CD4-positive, alpha-beta T cell treated with Interleukin-6 at 100 ng/mL for 8 hours (primary cell): ENCODE data around the gene PPP2R5D.
"Not testable (repeated sequence)": the region's sequence is repeated elsewhere in the genome, so short reads cannot be mapped to it uniquely, and the experiment has no call there.

Experiments used
- DNase-seq: peaks from one replicate; pipeline ENCODE4 v3.0.0-alpha.2; 2020; ENCODE audit warnings: mixed read lengths, low spot score

Gene PPP2R5D

DNA sequence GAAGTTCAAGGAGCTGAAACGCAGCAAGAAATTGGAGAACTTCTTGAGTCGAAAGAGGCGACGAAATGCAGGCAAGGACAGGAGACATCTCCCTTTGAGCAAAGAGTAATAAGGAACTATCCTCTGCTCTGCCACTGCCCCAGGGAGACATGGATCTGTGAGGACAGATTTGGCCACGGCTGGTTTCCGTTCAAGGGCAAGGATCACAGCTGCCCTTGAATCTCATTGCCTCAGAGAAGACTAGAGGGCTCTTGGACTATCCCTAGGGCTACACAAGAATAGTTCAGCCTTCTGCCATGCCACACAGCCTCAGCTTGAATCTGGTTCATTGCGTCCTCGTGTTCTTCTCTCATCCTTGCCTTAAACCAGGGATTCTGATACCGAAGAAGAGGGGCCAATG, 44.8 kb downstream of the PPP2R5D start:
- no peak for DNase-seq

GRCh38 chr6:43032326-43032725, 48.0 kb downstream of the PPP2R5D start:
- DNase-seq: no peak

DNA sequence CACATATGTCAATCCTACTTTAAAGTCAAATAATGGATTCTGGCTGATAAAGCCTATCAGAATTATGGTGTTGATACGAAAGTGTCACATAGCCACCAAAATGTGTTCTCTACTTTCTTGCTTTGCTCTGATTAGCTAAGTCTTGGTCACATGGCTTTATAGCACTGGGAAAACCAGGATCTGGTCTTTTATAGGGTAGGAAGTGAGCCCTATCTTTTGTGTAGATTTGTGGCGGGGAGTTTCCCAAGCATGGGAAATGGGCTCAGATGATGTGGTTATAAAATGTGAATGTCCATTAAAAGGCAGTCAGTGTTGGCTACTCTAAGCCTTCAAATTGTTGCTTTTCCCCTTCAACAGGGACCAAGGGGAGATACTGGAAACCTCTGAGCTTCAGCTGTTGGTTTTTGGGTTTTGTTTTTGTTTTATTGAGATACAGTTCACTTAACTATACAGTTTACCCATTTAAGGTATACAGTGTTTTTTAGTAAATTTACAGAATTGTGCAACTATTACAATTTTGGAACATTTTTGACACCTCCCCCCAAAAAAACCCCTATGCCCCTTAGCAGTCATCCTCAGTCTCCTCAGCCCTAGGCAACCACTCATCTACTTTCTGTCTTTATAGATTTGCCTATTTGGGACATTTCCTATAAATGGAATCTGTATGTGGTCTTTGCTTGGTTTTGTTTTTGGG, 49.3 kb downstream of the PPP2R5D start:
- DNase-seq: no peak

DNA sequence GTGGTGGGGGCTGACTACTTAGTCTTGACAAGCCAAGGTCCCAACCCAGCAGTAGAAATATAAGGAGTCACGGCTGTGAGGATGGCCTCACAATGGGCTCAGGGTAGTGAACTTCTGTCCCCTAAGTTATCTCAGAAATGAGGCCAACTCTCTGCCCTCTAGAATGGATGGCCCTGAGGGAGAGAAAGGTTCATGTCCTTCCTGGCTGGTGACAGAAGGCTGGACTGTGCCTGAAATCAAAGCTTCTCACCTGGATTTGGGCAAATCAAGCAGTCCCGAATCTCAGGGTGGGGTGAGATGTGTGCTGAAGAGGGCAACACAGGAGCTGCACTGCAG, 49.8 kb downstream of the PPP2R5D start:
- DNase-seq: no peak

GRCh38 chr6:43035495-43036194, 51.3 kb downstream of the PPP2R5D start:
- no peak for DNase-seq

DNA sequence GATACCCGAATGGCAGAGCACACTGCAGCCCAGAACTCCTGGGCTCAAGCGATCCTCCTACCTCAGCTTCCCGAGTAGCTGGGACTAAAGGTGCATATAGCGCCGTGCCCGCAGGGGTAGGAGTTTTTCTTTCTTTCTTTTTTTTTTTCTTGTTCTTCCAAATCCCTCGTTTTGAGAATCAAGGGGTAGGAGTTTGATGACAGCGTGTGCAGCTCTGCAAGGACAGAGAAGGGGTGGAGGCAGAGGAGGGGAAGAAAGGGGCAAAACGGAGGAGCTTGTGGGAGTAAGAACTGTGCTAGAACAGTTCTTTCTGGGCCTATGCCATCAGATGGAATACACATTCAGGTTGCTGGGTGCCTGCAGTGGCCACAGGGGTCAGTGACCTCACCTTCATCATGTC, 52.3 kb downstream of the PPP2R5D start:
- no peak for DNase-seq

- DNase-seq: no peak
Observed at GRCh38 chr6:43037197-43037596, 52.8 kb downstream of the PPP2R5D start.

- no peak for DNase-seq
Observed at GRCh38 chr6:43037706-43038105, 53.3 kb downstream of the PPP2R5D start.

DNA sequence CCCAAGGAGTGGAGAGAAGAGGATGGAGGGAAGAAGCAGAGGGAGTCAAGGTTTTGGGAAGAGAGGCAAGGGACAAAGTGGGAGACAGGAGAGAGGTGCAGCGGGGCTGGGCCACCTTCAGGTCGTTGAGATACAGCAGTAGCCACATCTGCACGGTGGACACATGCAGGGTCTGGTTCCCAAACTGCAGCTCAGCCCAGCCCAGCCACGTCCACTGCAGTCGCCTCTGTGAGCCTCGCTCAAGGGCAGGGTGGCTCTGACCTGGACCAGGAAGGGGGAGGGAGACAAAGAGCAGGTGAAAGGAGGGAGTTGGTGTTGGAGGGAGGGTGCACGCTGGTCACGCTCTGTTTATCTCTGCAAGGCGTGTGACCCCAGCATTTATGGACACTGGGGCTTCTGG, 54.4 kb downstream of the PPP2R5D start:
- DNase-seq: no peak

DNA sequence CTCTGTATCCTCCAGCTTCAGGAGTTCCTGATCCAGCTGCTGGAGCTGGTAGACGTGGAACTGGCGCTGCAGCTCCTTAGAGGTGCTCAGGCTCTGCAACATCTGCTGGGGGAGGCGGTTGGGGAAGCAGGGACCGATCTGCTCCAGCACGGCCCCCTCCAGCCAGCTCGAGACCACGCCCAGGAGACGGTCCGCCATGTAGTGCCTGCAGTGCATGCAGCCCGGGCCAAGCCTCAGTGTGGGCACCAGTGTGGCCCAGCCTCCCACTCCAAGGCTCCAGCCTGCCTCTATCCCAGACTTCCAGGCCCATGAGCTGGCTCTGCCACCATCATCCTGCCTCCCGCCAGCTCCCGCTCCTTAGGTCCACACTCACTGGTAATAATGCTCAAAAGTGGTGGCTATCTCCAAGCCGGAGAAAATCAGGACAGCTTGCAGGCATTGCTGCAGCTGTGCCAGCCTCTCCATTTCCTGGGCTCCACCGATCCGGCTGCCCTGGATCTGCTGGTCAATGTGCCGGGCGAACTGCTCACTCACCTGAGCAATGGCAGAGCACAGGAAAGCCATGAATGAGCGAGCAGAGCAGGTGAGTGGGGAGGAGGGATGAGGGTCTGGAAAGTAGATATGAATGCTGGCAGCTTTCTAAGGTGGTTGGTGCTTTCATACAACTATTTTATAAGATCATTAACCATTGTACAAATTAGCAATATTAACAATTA, 56.3 kb downstream of the PPP2R5D start:
- no peak for DNase-seq

DNA sequence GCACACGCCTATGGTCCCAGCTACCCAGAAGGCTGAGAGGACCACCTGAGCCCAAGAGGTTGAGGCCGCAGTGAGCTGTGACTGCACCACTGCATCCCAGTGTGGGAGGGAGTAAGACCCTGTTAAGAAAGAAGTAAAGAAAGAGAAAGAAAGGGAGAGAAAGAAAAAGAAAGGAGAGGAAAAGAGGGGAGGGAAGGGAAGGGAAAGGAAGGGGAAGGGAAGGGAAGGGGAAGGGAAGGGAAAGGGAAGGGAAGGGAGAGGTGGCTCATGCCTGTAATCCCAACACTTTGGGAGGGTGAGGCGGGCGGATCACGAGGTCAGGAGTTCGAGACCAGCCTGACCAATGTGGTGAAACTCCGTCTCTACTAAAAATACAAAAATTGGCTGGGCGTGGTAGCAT, 57.1 kb downstream of the PPP2R5D start:
- not testable (repeated sequence) for DNase-seq

DNA sequence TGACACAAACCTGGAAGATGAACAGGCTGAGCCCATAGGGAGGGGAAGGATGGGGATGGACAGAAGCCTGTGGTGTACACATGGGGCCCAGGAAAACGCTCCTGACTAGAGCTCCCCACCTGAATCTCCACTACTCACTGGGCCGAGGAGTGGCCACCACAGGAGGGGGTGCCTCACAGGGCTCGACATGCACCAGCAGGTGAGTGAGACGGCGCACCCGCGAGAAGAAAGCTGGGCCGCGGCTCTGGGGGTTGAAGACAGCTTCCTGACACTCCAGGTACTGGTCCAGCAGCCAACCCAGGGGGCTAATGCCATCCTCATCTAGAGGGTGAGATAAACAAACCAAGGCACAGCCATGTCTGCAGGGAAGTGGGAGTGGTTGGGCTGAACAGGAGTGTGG, 58.9 kb downstream of the PPP2R5D start:
- no peak for DNase-seq

GRCh38 chr6:43045371-43045930, 61.1 kb downstream of the PPP2R5D start:
- DNase-seq: no peak

DNA sequence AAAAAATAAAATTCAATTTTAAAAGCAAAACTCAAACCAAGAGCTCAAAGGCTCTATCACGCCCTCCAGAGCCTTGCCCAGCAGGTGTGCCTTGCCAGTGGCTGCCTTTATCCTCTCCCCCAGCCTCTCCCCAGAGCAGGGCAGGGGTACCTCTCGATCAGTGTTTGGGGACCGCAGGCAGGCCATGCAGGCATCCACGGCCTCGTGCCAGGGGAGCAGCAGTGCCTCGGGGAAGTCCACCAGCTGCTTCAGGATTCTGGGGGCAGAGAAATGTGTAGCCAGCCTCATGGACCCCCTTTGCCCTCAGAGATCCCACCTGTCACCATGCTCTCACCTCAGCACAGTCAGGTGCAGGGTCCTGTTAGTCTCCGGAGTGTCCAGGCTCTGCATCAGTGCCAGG, 63.6 kb downstream of the PPP2R5D start:
- DNase-seq: no peak

DNA sequence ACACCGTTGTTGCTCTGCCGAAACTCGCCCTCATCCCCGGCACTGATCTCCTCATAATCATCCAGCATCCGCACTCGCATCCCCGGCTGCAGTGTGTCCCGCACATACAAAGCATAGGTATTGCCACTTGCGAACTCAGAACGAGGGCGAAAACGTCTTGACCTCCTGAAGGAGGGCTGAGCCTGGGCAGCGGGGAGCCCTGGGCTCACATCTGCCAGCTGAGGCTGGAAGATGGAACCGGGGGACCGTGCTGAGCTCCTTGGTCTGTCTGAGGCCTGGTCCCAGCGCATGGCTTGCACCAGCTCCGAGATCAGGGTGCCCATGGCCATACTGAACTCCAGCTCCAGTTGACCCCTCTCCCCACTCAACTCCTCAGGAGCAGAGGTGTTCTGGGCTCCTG, 66.6 kb downstream of the PPP2R5D start:
- no peak for DNase-seq

- no peak for DNase-seq
Observed at GRCh38 chr6:43052225-43052841, 68.0 kb downstream of the PPP2R5D start.

DNA sequence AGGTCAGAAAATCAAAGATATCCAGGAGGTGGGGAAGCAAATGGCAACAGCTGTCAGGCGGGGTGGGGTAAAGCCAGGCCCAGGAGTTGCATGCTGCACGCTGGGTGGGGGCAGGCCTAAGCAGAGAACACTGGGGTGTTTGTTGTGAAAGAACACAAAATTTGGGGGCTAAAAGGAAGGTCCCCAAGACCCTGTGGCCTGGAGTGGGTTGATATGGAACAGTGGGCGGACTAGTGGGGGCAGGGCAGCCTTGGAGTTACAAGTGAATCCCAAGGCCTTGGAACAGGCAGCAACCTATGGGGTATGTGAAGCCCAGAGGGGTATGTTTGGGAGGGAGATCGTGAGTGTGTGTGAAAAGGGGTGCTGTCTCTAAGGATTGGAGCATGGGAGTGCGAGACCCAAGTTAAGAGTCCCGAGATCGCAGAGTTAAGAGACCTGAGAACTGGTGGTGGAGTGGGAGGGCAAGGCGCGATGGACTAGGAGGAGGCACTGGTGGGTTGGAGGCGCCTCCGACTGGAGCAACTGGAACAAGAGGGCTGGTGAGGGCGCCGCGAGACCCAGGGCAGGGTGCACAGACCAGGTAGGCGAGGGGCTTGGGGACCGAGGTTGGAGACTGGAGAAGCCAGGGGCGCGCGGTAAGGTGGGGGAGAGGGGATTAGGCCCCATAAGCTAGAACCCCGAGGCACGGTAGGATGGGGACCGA, 68.6 kb downstream of the PPP2R5D start:
- no peak for DNase-seq

DNA sequence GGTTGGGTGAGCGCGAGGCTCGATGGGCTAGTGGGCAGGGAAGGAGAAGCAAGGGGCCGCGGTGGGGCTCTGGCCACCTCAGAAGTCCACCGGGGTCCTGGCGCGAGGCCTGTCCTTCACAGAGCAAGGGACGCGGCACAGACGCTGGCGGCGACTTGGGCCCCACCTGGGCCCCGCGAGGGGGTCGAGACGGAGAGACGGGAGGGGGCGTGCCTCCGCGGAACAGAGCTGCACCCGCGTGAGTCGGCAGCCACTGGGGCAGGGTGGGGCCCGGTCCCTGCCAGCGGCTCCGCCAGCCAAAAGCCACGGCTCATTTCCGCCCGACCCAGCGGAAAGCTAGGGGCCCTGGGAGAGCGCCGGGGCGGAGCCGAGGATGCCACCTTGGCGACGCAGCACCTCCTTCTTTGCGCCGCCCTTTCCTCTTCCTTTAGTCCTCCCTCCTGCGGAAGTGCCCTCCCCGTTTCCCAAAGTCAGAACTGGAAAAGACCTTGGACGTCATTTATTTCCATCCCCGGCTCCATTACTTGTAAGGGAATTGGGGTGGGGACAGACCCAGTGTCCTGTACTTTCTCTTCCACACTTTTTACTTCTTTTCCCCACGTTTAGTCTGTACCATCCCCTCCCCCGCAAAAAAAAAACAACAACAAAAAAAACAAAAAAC, 69.3 kb downstream of the PPP2R5D start, which contains the start of gene CUL7:
TSS of gene CUL7 (minus strand) at position 307 of the 661 bp plus-strand sequence. CDS start 1,063 bp downstream, outside the sequence.
- peak; percentile 90 for DNase-seq

DNA sequence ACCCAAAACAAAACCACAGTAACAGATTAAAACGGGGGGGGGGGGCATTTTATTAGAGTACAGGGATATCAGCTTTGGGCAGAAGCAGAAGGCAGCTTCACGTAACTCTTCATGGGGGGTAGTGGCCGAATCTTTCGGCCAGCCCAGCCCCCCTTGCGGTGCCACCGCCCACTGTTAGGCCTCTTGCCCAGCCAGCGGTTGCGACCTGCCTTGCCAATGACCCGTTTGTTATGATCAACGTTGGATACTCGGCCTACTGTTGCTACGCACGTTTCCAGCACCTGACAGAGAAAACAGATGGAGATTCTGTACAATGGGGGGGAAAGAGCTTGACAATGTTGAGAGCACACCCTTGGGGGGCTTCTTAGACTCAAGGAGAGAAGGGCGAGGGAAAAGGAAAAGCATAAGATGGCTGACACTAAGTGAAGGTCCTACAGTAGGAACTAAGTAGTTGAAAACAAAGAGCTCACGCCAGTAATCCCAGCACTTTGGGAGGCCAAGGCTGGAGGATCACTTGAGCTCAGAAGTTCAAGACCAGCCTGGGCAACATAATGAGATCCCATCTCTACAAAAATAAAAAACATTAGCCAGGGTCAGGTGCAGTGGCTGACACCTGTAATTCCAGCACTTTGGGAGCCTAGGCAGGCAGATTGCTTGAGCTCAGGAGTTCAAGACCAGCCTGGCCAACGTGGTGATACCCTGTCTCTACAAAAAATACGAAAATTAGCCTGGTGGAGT, 70.0 kb downstream of the PPP2R5D start:
- no peak for DNase-seq

- no peak for DNase-seq
Observed at GRCh38 chr6:43055966-43056365, 71.6 kb downstream of the PPP2R5D start.

DNA sequence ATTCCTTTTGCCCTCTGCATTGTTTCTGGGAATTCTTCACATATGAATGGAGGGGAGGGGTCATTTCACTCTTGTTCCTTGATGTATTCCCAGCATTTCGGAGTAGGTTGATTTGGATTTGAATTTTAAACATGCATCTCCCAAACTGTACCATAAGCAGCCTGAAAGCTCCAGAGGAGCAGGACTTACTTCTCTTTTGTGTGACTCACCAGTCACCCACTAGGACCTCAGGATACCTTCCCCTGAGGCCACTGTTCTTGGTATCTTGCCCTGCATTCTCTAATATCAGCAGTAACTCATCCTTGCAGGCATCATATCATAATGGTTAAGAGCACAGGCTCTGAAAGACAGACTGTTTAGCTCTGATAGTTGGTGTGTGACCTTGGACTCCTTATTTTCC, 74.2 kb downstream of the PPP2R5D start:
- DNase-seq: no peak
